Testis (tissue), 3 donors: ENCODE measurements around the gene ATP8B2. TPM values are rescaled to one million over a fixed set of nuclear protein-coding genes. Genes with fewer than 3 reads are reported as not detected.
"Not testable (repeated sequence)": the region's sequence is repeated elsewhere in the genome, so short reads cannot be mapped to it uniquely, and the experiment has no call there.

ENCODE experiments used
- DNase-seq: peaks from one replicate; pipeline ENCODE4 v3.0.0-alpha.2; 2019
- H3K27ac ChIP-seq, 2 donors: fragments of 200-600 bp; sonication (generic); one replicate each; pipeline ENCODE4 v1.5.1; 2019
- H3K27me3 ChIP-seq: fragments of 200-600 bp; sonication (generic); one replicate; pipeline ENCODE4 v1.5.1; 2019
- H3K36me3 ChIP-seq: fragments of 200-600 bp; sonication (generic); one replicate; pipeline ENCODE4 v1.5.1; 2017; ENCODE audit warnings: low read depth; ENCODE audit errors: missing control alignments
- H3K4me1 ChIP-seq: fragments of 200-600 bp; sonication (generic); one replicate; pipeline ENCODE4 v1.5.1; 2019
- H3K4me3 ChIP-seq, 2 donors: fragments of 200-600 bp; sonication (generic); one replicate each; pipeline ENCODE4 v1.5.1; 2017 to 2019
- H3K9me3 ChIP-seq: fragments of 200-600 bp; sonication (generic); one replicate; pipeline ENCODE4 v1.5.1; 2017
- POLR2A ChIP-seq: fragments of 450-650 bp; IDR thresholded peaks from one replicate; pipeline ENCODE4 v1.6.1; 2017; ENCODE audit warnings: antibody characterized with exemption, mild to moderate bottlenecking, moderate library complexity
- WGBS, 2 donors: methylation state at CpG; one replicate each; pipeline ENCODE4 v1.1.5; 2018; 5-methylcytosine and 5-hydroxymethylcytosine counted together
- intact Hi-C: fragments of 100-400 bp; cut with DNase I; formaldehyde crosslinking; loops from one replicate; pipeline ENCODE4 v1.15.1; 2023; ENCODE audit warnings: low total_unique reads
- polyA plus RNA-seq: library from polyadenylated mRNA; stranded (reverse); fragments of 350-450 nt; fragmentation: Illumina TruSeq; extraction: RNeasy Lipid Tissue Mini Kit (QIAGEN cat#74804); gene quantifications from one replicate; pipeline ENCODE4 v1.2.3, GENCODE V29; 2014; ENCODE audit warnings: low read depth, low replicate concordance; ENCODE audit not compliant: insufficient read depth
- total RNA-seq, 2 donors: library from RNA; depleted of rRNA; stranded (reverse); fragments of >200 nt; gene quantifications; one replicate each; pipeline ENCODE4 v1.2.3, GENCODE V29; 2016
- TF ChIP-seq, protein P1 (sequence below), 3 experiments: fragments of 450-650 bp in 2 of 3; fragments of 200-600 bp in 1 of 3; sonication (generic) in 1 of 3; IDR thresholded peaks; one replicate each; pipeline ENCODE4 v1.5.1; 2016 to 2019; ENCODE audit warnings: antibody characterized with exemption in 3 of 3, mild to moderate bottlenecking in 2 of 3, moderate library complexity in 1 of 3

The ATP8B2 gene
- total and polyA plus RNA-seq, 3 donors from 2014 or later, result 50.9 to 204 (median 179) TPM

DNA sequence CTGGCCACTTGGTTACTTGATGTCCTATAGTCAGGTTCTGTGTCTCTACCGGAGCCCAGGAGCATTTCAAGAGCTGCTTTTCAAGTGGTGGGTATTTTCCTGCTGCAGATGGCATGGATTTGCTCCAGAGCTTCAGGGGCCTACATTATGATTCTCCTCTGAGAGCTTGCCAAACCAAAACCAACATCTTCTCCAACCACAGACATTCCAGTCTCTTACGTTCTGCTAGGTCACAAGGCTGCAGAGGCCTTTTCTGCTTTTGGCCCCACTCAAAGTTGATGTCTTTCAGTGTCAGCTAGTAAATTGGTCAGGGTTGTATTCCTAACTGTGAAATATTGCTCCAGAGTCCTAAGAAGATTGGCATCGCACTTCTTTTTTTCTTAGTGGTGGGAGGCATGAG lies 19.2 kb upstream of the ATP8B2 start:
- Histone ChIP-seq H3K4me1 (no peaks in the 10 kb centered on the region), H3K36me3 (no peaks in the 10 kb centered on the region), H3K4me3 (no peak overlapping the region), H3K27ac (no peak overlapping the region), H3K9me3 (no peaks in the 10 kb centered on the region), H3K27me3 (no peaks in the 10 kb centered on the region)
- TF ChIP-seq POLR2A, result no peak
- TF ChIP-seq, protein P1, sequence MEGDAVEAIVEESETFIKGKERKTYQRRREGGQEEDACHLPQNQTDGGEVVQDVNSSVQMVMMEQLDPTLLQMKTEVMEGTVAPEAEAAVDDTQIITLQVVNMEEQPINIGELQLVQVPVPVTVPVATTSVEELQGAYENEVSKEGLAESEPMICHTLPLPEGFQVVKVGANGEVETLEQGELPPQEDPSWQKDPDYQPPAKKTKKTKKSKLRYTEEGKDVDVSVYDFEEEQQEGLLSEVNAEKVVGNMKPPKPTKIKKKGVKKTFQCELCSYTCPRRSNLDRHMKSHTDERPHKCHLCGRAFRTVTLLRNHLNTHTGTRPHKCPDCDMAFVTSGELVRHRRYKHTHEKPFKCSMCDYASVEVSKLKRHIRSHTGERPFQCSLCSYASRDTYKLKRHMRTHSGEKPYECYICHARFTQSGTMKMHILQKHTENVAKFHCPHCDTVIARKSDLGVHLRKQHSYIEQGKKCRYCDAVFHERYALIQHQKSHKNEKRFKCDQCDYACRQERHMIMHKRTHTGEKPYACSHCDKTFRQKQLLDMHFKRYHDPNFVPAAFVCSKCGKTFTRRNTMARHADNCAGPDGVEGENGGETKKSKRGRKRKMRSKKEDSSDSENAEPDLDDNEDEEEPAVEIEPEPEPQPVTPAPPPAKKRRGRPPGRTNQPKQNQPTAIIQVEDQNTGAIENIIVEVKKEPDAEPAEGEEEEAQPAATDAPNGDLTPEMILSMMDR (IDR thresholded peaks at IDR 0.05), result no peak
- intact Hi-C loops, result no loop called here
- DNase-seq, result no peak
- WGBS, 2 donors, result 74 to 89% methylated on average over 3 of the region's 3 CpGs

- H3K36me3 ChIP-seq, H3K27ac ChIP-seq, H3K4me3 ChIP-seq, H3K4me1 ChIP-seq, H3K9me3 ChIP-seq, DNase-seq, H3K27me3 ChIP-seq, intact Hi-C loops: not testable (repeated sequence)
- WGBS, 2 donors, result 67 to 76% methylated on average over 4 of the region's 4 CpGs
These were observed 17.6 kb upstream of the ATP8B2 start for GRCh38 chr1:154307670-154308270.

GRCh38 chr1:154309136-154309535 lies 16.2 kb upstream of the ATP8B2 start:
- H3K4me3 ChIP-seq, H3K4me1 ChIP-seq, H3K36me3 ChIP-seq, DNase-seq, intact Hi-C loops, H3K27ac ChIP-seq, H3K9me3 ChIP-seq, H3K27me3 ChIP-seq: not testable (repeated sequence)
- 88 to 91% methylated on average over 7 of the region's 7 CpGs for WGBS, 2 donors

DNA sequence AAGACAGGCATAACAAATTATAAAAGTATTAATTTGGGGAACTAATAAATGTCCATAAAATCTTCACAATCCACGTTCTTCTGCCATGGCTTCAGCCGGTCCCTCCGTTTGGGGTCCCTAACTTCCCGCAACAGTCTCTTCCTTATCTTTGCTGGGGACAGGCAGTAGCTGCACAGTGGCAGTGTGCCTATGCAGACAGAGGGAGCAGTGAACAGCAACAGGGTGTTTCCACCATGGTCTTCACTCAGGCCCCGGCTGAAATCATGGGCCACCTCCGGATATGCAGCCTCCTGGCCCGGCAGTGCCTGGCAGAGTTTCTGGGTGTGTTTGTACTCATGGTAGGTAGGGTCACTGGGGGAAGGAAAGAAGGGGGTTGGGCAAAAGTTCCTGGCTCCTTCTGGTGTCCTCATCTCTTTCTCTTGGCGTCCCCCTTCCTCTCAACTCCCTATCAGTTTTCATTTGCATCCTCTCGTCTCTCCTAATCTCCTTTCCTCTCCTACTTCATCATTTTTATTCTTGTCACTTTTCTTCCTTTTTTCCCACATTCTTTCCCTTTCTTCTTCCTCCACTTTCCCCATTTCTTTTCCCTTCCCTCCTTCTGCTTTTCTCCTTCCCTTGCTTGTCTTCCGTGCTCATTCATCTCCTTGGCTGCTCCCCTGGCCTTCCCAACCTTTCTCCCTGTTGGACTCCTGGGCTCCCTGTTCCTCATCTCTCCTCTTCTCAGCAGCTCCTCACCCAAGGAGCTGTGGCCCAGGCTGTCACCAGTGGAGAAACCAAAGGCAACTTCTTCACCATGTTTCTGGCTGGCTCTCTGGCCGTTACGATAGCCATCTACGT lies 12.9 kb upstream of the ATP8B2 start:
- H3K27me3 ChIP-seq, H3K4me3 ChIP-seq, intact Hi-C loops, H3K9me3 ChIP-seq, DNase-seq, H3K36me3 ChIP-seq, H3K4me1 ChIP-seq, H3K27ac ChIP-seq: not testable (repeated sequence)
- 80 to 81% methylated on average over 9 to 13 of the region's 13 CpGs for WGBS, 2 donors

DNA sequence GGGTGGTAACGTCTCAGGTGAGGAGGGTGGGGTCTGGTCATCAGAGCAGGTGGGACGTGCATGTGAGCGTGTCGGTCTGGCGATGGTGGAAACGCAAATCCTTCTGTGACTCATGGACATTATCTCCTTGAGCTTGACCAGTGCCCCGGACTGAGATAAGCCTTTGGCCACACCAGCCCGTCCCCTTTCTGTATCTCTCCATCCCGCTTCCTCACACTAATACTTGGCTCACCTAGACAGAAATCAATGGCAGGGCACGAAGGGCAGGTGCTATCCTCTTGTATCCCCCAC lies 12.3 kb upstream of the ATP8B2 start:
- TF ChIP-seq POLR2A, result no peak
- TF ChIP-seq, protein P1 (IDR thresholded peaks at IDR 0.05), result no peak
- WGBS, 2 donors, result 82 to 94% methylated on average over 10 of the region's 10 CpGs
- no peak overlapping the region for H3K4me3 ChIP-seq
- no peaks in the 10 kb centered on the region for H3K4me1 ChIP-seq
- H3K27ac ChIP-seq, result no peak overlapping the region
- intact Hi-C loops, result no loop called here
- no peaks in the 10 kb centered on the region for H3K27me3 ChIP-seq
- no peak for DNase-seq
- H3K36me3 ChIP-seq, result no peaks in the 10 kb centered on the region
- no peaks in the 10 kb centered on the region for H3K9me3 ChIP-seq

DNA sequence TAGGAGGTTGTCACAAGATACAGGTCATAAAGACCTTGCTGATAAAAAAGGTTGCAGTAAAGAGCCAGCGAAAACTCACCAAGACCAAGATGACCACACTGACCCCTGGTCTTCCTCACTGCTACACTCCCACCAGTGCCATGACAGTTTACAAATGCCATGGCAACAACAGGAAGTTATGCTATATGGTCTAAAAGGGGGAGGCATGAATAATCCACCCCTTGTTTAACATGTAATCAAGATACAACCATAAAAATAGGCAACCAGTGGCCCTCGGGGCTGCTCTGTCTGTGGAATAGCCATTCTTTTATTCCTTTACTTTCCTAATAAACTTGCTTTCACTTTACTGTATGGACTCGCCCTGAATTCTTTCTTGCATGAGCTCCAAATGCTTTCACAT lies 11.1 kb upstream of the ATP8B2 start:
- not testable (repeated sequence) for H3K4me1 ChIP-seq
- 78 to 87% methylated on average over 3 of the region's 3 CpGs for WGBS, 2 donors

DNA sequence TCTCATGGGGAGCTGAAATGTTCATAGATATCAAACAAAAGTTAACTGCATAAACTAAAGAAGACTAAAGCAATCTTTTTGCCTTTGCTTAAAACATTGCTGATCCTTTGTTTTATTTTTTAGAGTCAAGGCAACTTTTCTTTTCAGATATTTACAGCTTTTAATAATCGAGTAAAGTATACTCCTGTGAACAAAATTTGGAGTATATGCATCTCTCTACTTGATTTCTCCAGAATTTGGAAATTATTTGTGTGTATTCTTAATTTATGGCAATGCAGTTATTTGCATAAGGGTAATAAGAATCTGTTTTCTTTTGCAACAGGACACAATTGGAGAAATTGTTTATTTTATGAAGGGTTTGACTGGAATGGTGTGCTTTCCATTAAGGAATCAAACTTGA lies 8.6 kb upstream of the ATP8B2 start:
- no peaks in the 10 kb centered on the region for H3K27me3 ChIP-seq
- no peak overlapping the region for H3K27ac ChIP-seq
- no peak for DNase-seq
- WGBS, 2 donors, result 91 to 98% methylated on average over 1 of the region's 1 CpG
- intact Hi-C loops, result no loop called here
- no peaks in the 10 kb centered on the region for H3K9me3 ChIP-seq
- no peaks in the 10 kb centered on the region for H3K36me3 ChIP-seq
- H3K4me1 ChIP-seq, result no peaks in the 10 kb centered on the region
- no peak overlapping the region for H3K4me3 ChIP-seq
- TF ChIP-seq, protein P1 (IDR thresholded peaks at IDR 0.05), result no peak
- TF ChIP-seq POLR2A, result no peak

More for the DNA sequence above, 11.1 kb upstream of the ATP8B2 start:
- H3K4me3 ChIP-seq, DNase-seq, H3K9me3 ChIP-seq, intact Hi-C loops, H3K27me3 ChIP-seq, H3K36me3 ChIP-seq, H3K27ac ChIP-seq: not testable (repeated sequence)
